Karpas-422 (cell line): Measurements from ENCODE around the gene MIOX. TPM values are rescaled to one million over a fixed set of nuclear protein-coding genes. Genes with fewer than 3 reads are reported as not detected.

Experiments used
- DNase-seq: peaks from one replicate; pipeline ENCODE4 v3.0.0-alpha.2; 2015
- H2AFZ ChIP-seq: fragments of 200-600 bp; sonication (generic); 2 replicates; pipeline ENCODE4 v1.6.1; 2014; ENCODE audit warnings: antibody characterized with exemption, low read length, mixed read lengths
- H3K27ac ChIP-seq: fragments of 200-600 bp; sonication (generic); 2 replicates; pipeline ENCODE4 v1.5.1; 2014; ENCODE audit warnings: mild to moderate bottlenecking, low read length, moderate library complexity
- H3K27me3 ChIP-seq: fragments of 200-600 bp; sonication (generic); 2 replicates; pipeline ENCODE4 v1.6.1; 2014; ENCODE audit warnings: low read length, mixed read lengths
- H3K36me3 ChIP-seq: fragments of 200-600 bp; sonication (generic); 2 replicates; pipeline ENCODE4 v1.6.1; 2014; ENCODE audit warnings: low read length, mixed read lengths; ENCODE audit not compliant: insufficient read depth
- H3K4me1 ChIP-seq: fragments of 200-600 bp; sonication (generic); 2 replicates; pipeline ENCODE4 v1.6.1; 2014; ENCODE audit warnings: mild to moderate bottlenecking, low read length, mixed read lengths
- H3K4me2 ChIP-seq: fragments of 200-600 bp; sonication (generic); 2 replicates; pipeline ENCODE4 v1.6.1; 2014; ENCODE audit warnings: low read length, low read depth, mild to moderate bottlenecking; ENCODE audit not compliant: poor library complexity, severe bottlenecking
- H3K4me3 ChIP-seq: fragments of 200-600 bp; sonication (generic); 2 replicates; pipeline ENCODE4 v1.5.1; 2014; ENCODE audit warnings: mild to moderate bottlenecking, antibody characterized with exemption, low read length, mixed read lengths
- H3K79me2 ChIP-seq: fragments of 200-600 bp; sonication (generic); 2 replicates; pipeline ENCODE4 v1.6.1; 2014; ENCODE audit warnings: mild to moderate bottlenecking, low read length, mixed read lengths
- H3K9ac ChIP-seq: fragments of 200-600 bp; sonication (generic); 2 replicates; pipeline ENCODE4 v1.6.0; 2014; ENCODE audit warnings: low read length
- H3K9me2 ChIP-seq: fragments of 200-600 bp; sonication (generic), shearing (Covaris generic); replicated peaks from 2 replicates; pipeline ENCODE4 v1.6.0; 2014; ENCODE audit warnings: mild to moderate bottlenecking, low read length, moderate library complexity; ENCODE audit not compliant: insufficient read depth
- H3K9me3 ChIP-seq: fragments of 300-700, 200-600 bp; sonication (generic); 2 replicates; pipeline ENCODE4 v1.6.1; 2014; ENCODE audit warnings: low read length, mixed read lengths
- H4K20me1 ChIP-seq: fragments of 200-600 bp; sonication (generic); 2 replicates; pipeline ENCODE4 v1.6.1; 2014; ENCODE audit warnings: mild to moderate bottlenecking, antibody characterized with exemption, low read length, low read depth; ENCODE audit not compliant: insufficient read depth
- total RNA-seq: library from RNA; depleted of rRNA; stranded (reverse); fragments of >200 nt; shearing (Covaris generic); gene quantifications from 2 replicates; pipeline ENCODE4 v1.2.3, GENCODE V29; 2014; ENCODE audit warnings: low replicate concordance

Gene MIOX
- total RNA-seq, 1 experiment from 2014 or later = 0.93 TPM

GRCh38 chr22:50447576-50448551 is 38.8 kb upstream of the MIOX start:
- H4K20me1 ChIP-seq = peaks cover 6% of the 10 kb centered on the region; the same call in 1 of the 2 replicates

GRCh38 chr22:50452649-50453048 is 34.0 kb upstream of the MIOX start:
- no peak overlapping the region for H3K27ac ChIP-seq

More at GRCh38 chr22:50447576-50448551, 38.8 kb upstream of the MIOX start:
- Histone ChIP-seq H2AFZ (no peak overlapping the region), H3K4me2 (no peak overlapping the region), H3K27me3 (no peaks in the 10 kb centered on the region), H3K9ac (no peak overlapping the region), H3K36me3 (peaks cover 7% of the 10 kb centered on the region), H3K27ac (no peak overlapping the region), H3K4me3 (no peak overlapping the region), H3K79me2 (0 out of 2 replicates have a peak, but pooled peaks cover 4% of the 10 kb centered on the region), H3K9me3 (no peaks in the 10 kb centered on the region), H3K9me2 (no peaks in the 10 kb centered on the region), H3K4me1 (peaks cover 17% of the 10 kb centered on the region)
- no peak for DNase-seq

GRCh38 chr22:50454556-50455075 is 32.0 kb upstream of the MIOX start:
- H3K9me3 ChIP-seq = no peaks in the 10 kb centered on the region
- H3K4me2 ChIP-seq = no peak overlapping the region
- H3K9ac ChIP-seq = no peak overlapping the region
- DNase-seq = no peak
- H4K20me1 ChIP-seq = no peaks in the 10 kb centered on the region
- H3K27me3 ChIP-seq = no peaks in the 10 kb centered on the region
- no peak overlapping the region for H2AFZ ChIP-seq
- H3K4me1 ChIP-seq = peaks cover 5% of the 10 kb centered on the region
- H3K79me2 ChIP-seq = 0 out of 2 replicates have a peak, but pooled peaks cover 4% of the 10 kb centered on the region
- no peak overlapping the region for H3K4me3 ChIP-seq
- H3K27ac ChIP-seq = no peak overlapping the region
- H3K36me3 ChIP-seq = peaks cover 4% of the 10 kb centered on the region; the same call in 1 of the 2 replicates
- no peaks in the 10 kb centered on the region for H3K9me2 ChIP-seq

More at GRCh38 chr22:50452649-50453048, 34.0 kb upstream of the MIOX start:
- Histone ChIP-seq H3K4me3 (no peak overlapping the region), H3K9ac (no peak overlapping the region), H3K9me3 (no peaks in the 10 kb centered on the region), H2AFZ (no peak overlapping the region), H3K79me2 (0 out of 2 replicates have a peak, but pooled peaks cover 4% of the 10 kb centered on the region), H3K4me2 (no peak overlapping the region), H3K4me1 (peaks cover 9% of the 10 kb centered on the region), H3K9me2 (no peaks in the 10 kb centered on the region), H4K20me1 (no peaks in the 10 kb centered on the region), H3K27me3 (no peaks in the 10 kb centered on the region), H3K36me3 (peaks cover 7% of the 10 kb centered on the region)
- DNase-seq = no peak

- Histone ChIP-seq H3K79me2 (0 out of 2 replicates have a peak, but pooled peaks cover 4% of the 10 kb centered on the region), H3K4me1 (no peaks in the 10 kb centered on the region), H4K20me1 (no peaks in the 10 kb centered on the region), H3K4me2 (no peak overlapping the region), H3K9me3 (no peaks in the 10 kb centered on the region), H3K9me2 (no peaks in the 10 kb centered on the region), H3K27ac (no peak overlapping the region), H3K36me3 (peaks cover 4% of the 10 kb centered on the region; the same call in 1 of the 2 replicates), H3K9ac (no peak overlapping the region), H2AFZ (no peak overlapping the region), H3K27me3 (no peaks in the 10 kb centered on the region), H3K4me3 (no peak overlapping the region)
- no peak for DNase-seq
Measured at GRCh38 chr22:50455201-50455600, 31.5 kb upstream of the MIOX start.

- Histone ChIP-seq H3K9me2 (no peaks in the 10 kb centered on the region), H3K27ac (no peak overlapping the region), H3K4me1 (no peaks in the 10 kb centered on the region), H3K9ac (no peak overlapping the region), H3K4me3 (no peak overlapping the region), H3K27me3 (no peaks in the 10 kb centered on the region), H3K79me2 (0 out of 2 replicates have a peak, but pooled peaks cover 4% of the 10 kb centered on the region), H4K20me1 (no peaks in the 10 kb centered on the region), H2AFZ (no peak overlapping the region), H3K9me3 (no peaks in the 10 kb centered on the region), H3K36me3 (peaks cover 9% of the 10 kb centered on the region; the same call in 1 of the 2 replicates), H3K4me2 (no peak overlapping the region)
- no peak for DNase-seq
Measured at GRCh38 chr22:50456026-50456425, 30.6 kb upstream of the MIOX start.

- Histone ChIP-seq H3K9me2 (no peaks in the 10 kb centered on the region), H3K9ac (no peak overlapping the region), H3K36me3 (0 out of 2 replicates have a peak, but pooled peaks cover 6% of the 10 kb centered on the region), H3K27me3 (no peaks in the 10 kb centered on the region), H3K27ac (no peak overlapping the region), H4K20me1 (no peaks in the 10 kb centered on the region), H3K79me2 (no peaks in the 10 kb centered on the region), H3K4me1 (no peaks in the 10 kb centered on the region), H3K4me3 (no peak overlapping the region), H3K4me2 (no peak overlapping the region), H3K9me3 (no peaks in the 10 kb centered on the region), H2AFZ (no peak overlapping the region)
- no peak for DNase-seq
Measured at GRCh38 chr22:50456466-50457234, 30.0 kb upstream of the MIOX start.

GRCh38 chr22:50459016-50459415 is 27.6 kb upstream of the MIOX start:
- H3K27me3 ChIP-seq = no peaks in the 10 kb centered on the region
- no peak overlapping the region for H3K27ac ChIP-seq
- no peak overlapping the region for H3K4me2 ChIP-seq
- no peaks in the 10 kb centered on the region for H3K4me1 ChIP-seq
- H3K9me3 ChIP-seq = no peaks in the 10 kb centered on the region
- H3K79me2 ChIP-seq = no peaks in the 10 kb centered on the region
- no peak for DNase-seq
- no peak overlapping the region for H2AFZ ChIP-seq
- H3K9me2 ChIP-seq = no peaks in the 10 kb centered on the region
- no peaks in the 10 kb centered on the region for H4K20me1 ChIP-seq
- H3K9ac ChIP-seq = no peak overlapping the region
- 0 out of 2 replicates have a peak, but pooled peaks cover 6% of the 10 kb centered on the region for H3K36me3 ChIP-seq
- no peak overlapping the region for H3K4me3 ChIP-seq
